Loucy (cell line): ENCODE data around the gene TLN1.
A peak's percentile ranks its signal among the peaks of the same experiment; 100 is the strongest.

Source experiments
- H2AFZ ChIP-seq: fragments of 200-600 bp; sonication (generic); 2 replicates; pipeline ENCODE4 v1.6.0; 2016; ENCODE audit warnings: antibody characterized with exemption, mild to moderate bottlenecking, low read length, moderate library complexity
- H3F3A ChIP-seq: fragments of 200-600 bp; 2 replicates; pipeline ENCODE4 v1.6.0; 2016; ENCODE audit warnings: antibody characterized with exemption, low read depth, mild to moderate bottlenecking
- H3K27me3 ChIP-seq: fragments of 200-600 bp; sonication (generic); 2 replicates; pipeline ENCODE4 v1.6.1; 2014; ENCODE audit warnings: low read length, mild to moderate bottlenecking; ENCODE audit not compliant: insufficient read depth, poor library complexity, severe bottlenecking
- H3K36me3 ChIP-seq: fragments of 200-600 bp; sonication (generic); 2 replicates; pipeline ENCODE4 v1.6.1; 2016; ENCODE audit warnings: low read length; ENCODE audit not compliant: insufficient read depth
- H3K4me1 ChIP-seq: fragments of 200-600 bp; sonication (generic); 2 replicates; pipeline ENCODE4 v1.5.1; 2014; ENCODE audit warnings: low read length, mild to moderate bottlenecking; ENCODE audit not compliant: insufficient read depth, poor library complexity, severe bottlenecking
- H3K4me2 ChIP-seq: fragments of 200-600 bp; sonication (generic); 2 replicates; pipeline ENCODE4 v1.6.0; 2014; ENCODE audit warnings: antibody characterized with exemption, low read length, low read depth, mild to moderate bottlenecking; ENCODE audit not compliant: poor library complexity, severe bottlenecking
- H3K4me3 ChIP-seq: fragments of 200-600 bp; sonication (generic); 2 replicates; pipeline ENCODE4 v1.5.1; 2014; ENCODE audit warnings: low read length, mild to moderate bottlenecking, mixed read lengths; ENCODE audit not compliant: poor library complexity, severe bottlenecking
- H3K79me2 ChIP-seq: fragments of 200-600 bp; sonication (generic); 2 replicates; pipeline ENCODE4 v1.6.1; 2014; ENCODE audit warnings: low read length; ENCODE audit not compliant: insufficient read depth
- H3K9ac ChIP-seq: fragments of 200-600 bp; sonication (generic); 2 replicates; pipeline ENCODE4 v1.6.0; 2014; ENCODE audit warnings: mild to moderate bottlenecking, low read depth, low read length, moderate library complexity; ENCODE audit not compliant: poor library complexity, severe bottlenecking
- H3K9me2 ChIP-seq: fragments of 200-600 bp; sonication (generic); replicated peaks from 2 replicates; pipeline ENCODE4 v1.6.1; 2016; ENCODE audit warnings: low read depth, low read length, mixed read lengths
- H3K9me3 ChIP-seq: fragments of 200-600 bp; sonication (generic); 2 replicates; pipeline ENCODE4 v1.6.1; 2014; ENCODE audit warnings: mild to moderate bottlenecking, antibody characterized with exemption, low read length, low read depth; ENCODE audit not compliant: insufficient read depth
- H4K20me1 ChIP-seq: fragments of 200-600 bp; sonication (generic); 2 replicates; pipeline ENCODE4 v1.6.0; 2014; ENCODE audit warnings: antibody characterized with exemption, low read length, mild to moderate bottlenecking; ENCODE audit not compliant: insufficient read depth, poor library complexity, severe bottlenecking
- CTCF ChIP-seq: fragments of 200-600 bp; sonication (generic); conservative IDR thresholded peaks from 2 replicates; pipeline ENCODE4 v1.5.1; 2014; ENCODE audit warnings: mild to moderate bottlenecking, antibody characterized with exemption, low read length
- EZH2phosphoT487 ChIP-seq: fragments of 200-600 bp; IDR thresholded peaks from 2 replicates; pipeline ENCODE4 v1.6.1; 2018; ENCODE audit warnings: antibody characterized with exemption, mild to moderate bottlenecking, moderate library complexity, borderline replicate concordance

TLN1 gene

GRCh38 chr9:35688558-35689541 lies 43.1 kb downstream of the TLN1 start:
- H3K4me2 ChIP-seq = peak overlapping the region; percentile 13
- H3F3A ChIP-seq = no peaks in the 10 kb centered on the region
- no peaks in the 10 kb centered on the region for H3K9me2 ChIP-seq
- H3K79me2 ChIP-seq = no peaks in the 10 kb centered on the region
- peaks cover 8% of the 10 kb centered on the region for H3K4me1 ChIP-seq
- H3K36me3 ChIP-seq = no peaks in the 10 kb centered on the region
- no peak overlapping the region for H2AFZ ChIP-seq
- no peaks in the 10 kb centered on the region for H3K27me3 ChIP-seq
- H3K9me3 ChIP-seq = no peaks in the 10 kb centered on the region
- no peak overlapping the region for H3K9ac ChIP-seq
- TF ChIP-seq EZH2phosphoT487 (no peak), CTCF (no peak)
- H3K4me3 ChIP-seq = no peak overlapping the region
- no peaks in the 10 kb centered on the region for H4K20me1 ChIP-seq

- H3K27me3 ChIP-seq = no peaks in the 10 kb centered on the region
- no peaks in the 10 kb centered on the region for H3K9me3 ChIP-seq
- H4K20me1 ChIP-seq = no peaks in the 10 kb centered on the region
- no peak overlapping the region for H3K4me2 ChIP-seq
- no peaks in the 10 kb centered on the region for H3K9me2 ChIP-seq
- no peak overlapping the region for H3K4me3 ChIP-seq
- H3K79me2 ChIP-seq = no peaks in the 10 kb centered on the region
- no peak for TF ChIP-seq EZH2phosphoT487
- TF ChIP-seq CTCF = no peak
- no peaks in the 10 kb centered on the region for H3F3A ChIP-seq
- no peak overlapping the region for H2AFZ ChIP-seq
- H3K4me1 ChIP-seq = peaks cover 8% of the 10 kb centered on the region
- H3K36me3 ChIP-seq = no peaks in the 10 kb centered on the region
- no peak overlapping the region for H3K9ac ChIP-seq
These were observed 43.9 kb downstream of the TLN1 start for GRCh38 chr9:35687972-35688557.

GRCh38 chr9:35687306-35687705 lies 44.7 kb downstream of the TLN1 start:
- Histone ChIP-seq H3K9ac (no peak overlapping the region), H3K27me3 (no peaks in the 10 kb centered on the region), H3K9me3 (no peaks in the 10 kb centered on the region), H3K36me3 (no peaks in the 10 kb centered on the region), H3K9me2 (no peaks in the 10 kb centered on the region), H3K4me3 (no peak overlapping the region), H3K79me2 (no peaks in the 10 kb centered on the region), H2AFZ (no peak overlapping the region), H3K4me1 (peaks cover 8% of the 10 kb centered on the region), H4K20me1 (no peaks in the 10 kb centered on the region), H3K4me2 (no peak overlapping the region), H3F3A (no peaks in the 10 kb centered on the region)
- TF ChIP-seq EZH2phosphoT487 (no peak), CTCF (no peak)
